HEK293 (cell line): ENCODE measurements around the gene ADAMTS2.

Experiments used
- CTCF ChIA-PET: fragments of 350-600 bp; formaldehyde crosslinking; extraction: SDS; loops from one replicate; lab custom pipeline; 2021; ENCODE audit warnings: antibody characterized with exemption; lab: Yijun Ruan, JAX
- POLR2A ChIA-PET: fragments of 300-600 bp; formaldehyde crosslinking; extraction: SDS; loops from one replicate; lab custom pipeline; 2020; ENCODE audit warnings: antibody characterized with exemption, inconsistent platforms; lab: Yijun Ruan, JAX
- H3K27ac ChIP-seq: fragments of 200-500 bp; sonication (Bioruptor generic); 2 replicates; pipeline ENCODE4 v1.5.1; 2014; ENCODE audit warnings: low read depth, low read length, control low read depth, inconsistent platforms; ENCODE audit errors: extremely low read depth
- H3K36me3 ChIP-seq, 2 experiments: fragments of 200-500 bp in 1 of 2; sonication (Bioruptor generic) in 1 of 2; 1 replicate in 1 of 2; 2 replicates in 1 of 2; pipeline ENCODE4 v1.5.1; 2014 to 2017; ENCODE audit warnings: inconsistent platforms in 2 of 2, low read length in 2 of 2; ENCODE audit not compliant: control insufficient read depth in 2 of 2, insufficient read depth in 1 of 2
- H3K4me1 ChIP-seq: fragments of 200-500 bp; sonication (Bioruptor generic); 2 replicates; pipeline ENCODE4 v1.5.1; 2014; ENCODE audit warnings: mild to moderate bottlenecking, low read length, inconsistent platforms; ENCODE audit not compliant: control insufficient read depth, insufficient read depth
- H3K4me3 ChIP-seq: 2 replicates; pipeline ENCODE4 v1.5.1; 2011; ENCODE audit warnings: low read depth, mild to moderate bottlenecking, control low read depth, low read length, moderate library complexity
- H3K9me3 ChIP-seq: fragments of 200-500 bp; sonication (Bioruptor generic); 2 replicates; pipeline ENCODE4 v1.5.1; 2014; ENCODE audit warnings: low read depth, low read length, inconsistent platforms; ENCODE audit not compliant: control insufficient read depth, insufficient read depth
- GLIS1 ChIP-seq: fragments of 450-650 bp; formaldehyde crosslinking; IDR thresholded peaks from 2 replicates; pipeline ENCODE4 v1.5.1; 2016; ENCODE audit warnings: missing biosample characterization, missing genetic modification characterization
- KLF16 ChIP-seq: fragments of 450-650 bp; formaldehyde crosslinking; IDR thresholded peaks from 2 replicates; pipeline ENCODE4 v1.5.1; 2017; ENCODE audit warnings: missing biosample characterization, missing genetic modification characterization
- SETDB1 ChIP-seq: IDR thresholded peaks from one replicate; pipeline ENCODE4 v1.6.1; 2017; ENCODE audit warnings: mild to moderate bottlenecking, low read length, moderate library complexity, mixed read lengths; ENCODE audit not compliant: insufficient read length
- ZFHX2 ChIP-seq: fragments of 450-650 bp; formaldehyde crosslinking; conservative IDR thresholded peaks from 2 replicates; pipeline ENCODE4 v1.5.1; 2016; ENCODE audit warnings: missing biosample characterization, missing genetic modification characterization
- ZFP37 ChIP-seq: fragments of 450-650 bp; formaldehyde crosslinking; IDR thresholded peaks from 2 replicates; pipeline ENCODE4 v1.5.1; 2016; ENCODE audit warnings: missing biosample characterization, missing genetic modification characterization
- ZFP41 ChIP-seq: fragments of 450-650 bp; formaldehyde crosslinking; IDR thresholded peaks from 2 replicates; pipeline ENCODE4 v1.5.1; 2016; ENCODE audit warnings: missing biosample characterization, missing genetic modification characterization, borderline replicate concordance
- ZNF10 ChIP-seq: fragments of 450-650 bp; formaldehyde crosslinking; IDR thresholded peaks from 2 replicates; pipeline ENCODE4 v1.5.1; 2017; ENCODE audit warnings: missing biosample characterization, missing genetic modification characterization
- ZNF146 ChIP-seq: fragments of 450-650 bp; formaldehyde crosslinking; IDR thresholded peaks from 2 replicates; pipeline ENCODE4 v1.5.1; 2016; ENCODE audit warnings: missing biosample characterization, missing genetic modification characterization
- ZNF311 ChIP-seq: fragments of 450-650 bp; formaldehyde crosslinking; IDR thresholded peaks from 2 replicates; pipeline ENCODE4 v1.5.1; 2017; ENCODE audit warnings: missing biosample characterization, missing genetic modification characterization, borderline replicate concordance
- ZNF544 ChIP-seq: fragments of 450-650 bp; formaldehyde crosslinking; IDR thresholded peaks from 2 replicates; pipeline ENCODE4 v1.5.0; 2017; ENCODE audit warnings: missing biosample characterization, missing genetic modification characterization
- ZNF670 ChIP-seq: fragments of 450-650 bp; formaldehyde crosslinking; IDR thresholded peaks from 2 replicates; pipeline ENCODE4 v1.5.1; 2016; ENCODE audit warnings: missing biosample characterization, missing genetic modification characterization, low read depth
- TF ChIP-seq, protein P1 (sequence below): fragments of 450-650 bp; formaldehyde crosslinking; IDR thresholded peaks from 2 replicates; pipeline ENCODE4 v1.5.1; 2016; ENCODE audit warnings: missing biosample characterization, missing genetic modification characterization
- TF ChIP-seq, protein P2 (sequence below): fragments of 450-650 bp; formaldehyde crosslinking; IDR thresholded peaks from 2 replicates; pipeline ENCODE4; 2016; ENCODE audit warnings: missing biosample characterization, missing genetic modification characterization
- TF ChIP-seq, protein P3 (sequence below): fragments of 450-650 bp; formaldehyde crosslinking; IDR thresholded peaks from 2 replicates; pipeline ENCODE4 v1.5.1; 2016; ENCODE audit warnings: missing biosample characterization, missing genetic modification characterization
- TF ChIP-seq, protein P4 (sequence below): fragments of 450-650 bp; formaldehyde crosslinking; IDR thresholded peaks from 2 replicates; pipeline ENCODE4 v1.5.1; 2016; ENCODE audit warnings: missing biosample characterization, missing genetic modification characterization
- TF ChIP-seq, protein P5 (sequence below): fragments of 450-650 bp; formaldehyde crosslinking; IDR thresholded peaks from 2 replicates; pipeline ENCODE4 v1.5.1; 2016; ENCODE audit warnings: missing biosample characterization, missing genetic modification characterization, borderline replicate concordance
- TF ChIP-seq, protein P6 (sequence below): fragments of 450-650 bp; formaldehyde crosslinking; IDR thresholded peaks from 2 replicates; pipeline ENCODE4 v1.5.1; 2017; ENCODE audit warnings: missing biosample characterization, missing genetic modification characterization

ADAMTS2 gene

DNA sequence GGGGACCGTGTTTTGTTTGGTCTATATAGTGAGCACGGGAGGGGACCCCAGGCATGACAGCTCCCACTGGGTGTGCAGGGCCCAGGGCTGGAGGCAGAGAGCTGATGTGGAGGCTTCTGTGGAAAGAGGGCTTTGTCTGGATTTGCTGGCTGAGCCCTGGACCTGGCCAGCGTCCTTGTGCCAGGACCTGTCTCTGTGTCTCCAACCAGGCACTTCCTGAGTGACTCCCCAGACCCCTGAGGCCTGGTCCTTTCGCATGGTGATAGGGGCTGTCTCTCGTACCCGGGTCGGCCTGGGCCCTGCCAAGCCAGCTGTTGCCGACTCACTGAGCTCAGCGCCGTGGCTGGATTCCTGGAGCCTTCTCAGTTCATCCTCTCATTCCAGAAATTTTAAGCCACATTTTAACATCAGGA is 77.6 kb downstream of the ADAMTS2 start:
- Histone ChIP-seq H3K4me3 (no peak overlapping the region), H3K27ac (no peak overlapping the region), H3K36me3 (no peaks in the 10 kb centered on the region), H3K4me1 (no peaks in the 10 kb centered on the region; the same call in 1 of the 2 replicates), H3K9me3 (no peaks in the 10 kb centered on the region)
- POLR2A ChIA-PET = no interaction called here
- TF ChIP-seq ZNF10 (no peak), ZNF544 (tag by site-specific recombination) (no peak), SETDB1 (no peak), ZFP41 (no peak), ZNF146 (tag by site-specific recombination) (no peak), KLF16 (tag by site-specific recombination) (no peak), ZNF311 (no peak), ZFHX2 (tag by site-specific recombination) (no peak), ZNF670 (no peak)
- TF ChIP-seq, protein P1, sequence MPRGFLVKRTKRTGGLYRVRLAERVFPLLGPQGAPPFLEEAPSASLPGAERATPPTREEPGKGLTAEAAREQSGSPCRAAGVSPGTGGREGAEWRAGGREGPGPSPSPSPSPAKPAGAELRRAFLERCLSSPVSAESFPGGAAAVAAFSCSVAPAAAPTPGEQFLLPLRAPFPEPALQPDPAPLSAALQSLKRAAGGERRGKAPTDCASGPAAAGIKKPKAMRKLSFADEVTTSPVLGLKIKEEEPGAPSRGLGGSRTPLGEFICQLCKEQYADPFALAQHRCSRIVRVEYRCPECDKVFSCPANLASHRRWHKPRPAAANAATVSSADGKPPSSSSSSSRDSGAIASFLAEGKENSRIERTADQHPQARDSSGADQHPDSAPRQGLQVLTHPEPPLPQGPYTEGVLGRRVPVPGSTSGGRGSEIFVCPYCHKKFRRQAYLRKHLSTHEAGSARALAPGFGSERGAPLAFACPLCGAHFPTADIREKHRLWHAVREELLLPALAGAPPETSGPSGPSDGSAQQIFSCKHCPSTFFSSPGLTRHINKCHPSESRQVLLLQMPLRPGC (tag by site-specific recombination) = no peak
- CTCF ChIA-PET = no interaction called here

DNA sequence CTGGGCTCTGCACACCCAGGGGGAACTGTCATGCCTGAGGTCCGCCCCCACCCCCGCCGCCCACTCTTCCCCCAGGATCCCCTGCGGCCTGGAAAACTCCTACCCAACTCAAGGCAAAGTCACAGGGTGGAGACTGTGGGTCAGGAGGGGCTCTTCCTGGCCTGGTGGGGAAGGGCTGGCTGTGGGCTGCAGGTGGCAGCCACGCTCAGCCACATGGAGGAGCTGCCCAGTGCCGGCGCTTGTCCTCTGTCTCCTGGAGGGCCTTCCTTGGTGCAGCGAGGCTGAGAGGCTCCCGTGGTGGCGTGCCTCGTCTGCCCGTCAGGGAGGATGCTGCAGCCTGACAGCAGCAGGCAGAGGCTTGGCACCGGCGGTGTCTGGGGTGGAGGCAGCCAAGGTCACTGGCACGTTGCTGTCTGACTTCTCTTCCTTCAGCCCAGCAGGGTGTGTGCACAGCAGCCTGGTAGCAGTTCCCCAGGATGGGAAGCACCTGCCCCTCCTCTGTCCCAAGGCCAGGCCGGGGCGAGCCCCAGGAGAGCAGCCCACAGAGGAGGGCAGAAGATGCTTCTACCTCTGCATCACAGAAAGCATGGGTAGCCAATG is 78.1 kb downstream of the ADAMTS2 start:
- no peak overlapping the region for H3K4me3 ChIP-seq
- ChIA-PET POLR2A (no interaction called here), CTCF (interaction anchor here (1.0 to 1.6 kb wide), 2 partner anchors 13 to 100 kb away, joined by 4 read pairs; no protein-coding TSS in a partner anchor)
- H3K4me1 ChIP-seq = no peaks in the 10 kb centered on the region; the same call in 1 of the 2 replicates
- no peaks in the 10 kb centered on the region for H3K36me3 ChIP-seq
- H3K27ac ChIP-seq = no peak overlapping the region
- H3K9me3 ChIP-seq = no peaks in the 10 kb centered on the region
- TF ChIP-seq, protein P2, sequence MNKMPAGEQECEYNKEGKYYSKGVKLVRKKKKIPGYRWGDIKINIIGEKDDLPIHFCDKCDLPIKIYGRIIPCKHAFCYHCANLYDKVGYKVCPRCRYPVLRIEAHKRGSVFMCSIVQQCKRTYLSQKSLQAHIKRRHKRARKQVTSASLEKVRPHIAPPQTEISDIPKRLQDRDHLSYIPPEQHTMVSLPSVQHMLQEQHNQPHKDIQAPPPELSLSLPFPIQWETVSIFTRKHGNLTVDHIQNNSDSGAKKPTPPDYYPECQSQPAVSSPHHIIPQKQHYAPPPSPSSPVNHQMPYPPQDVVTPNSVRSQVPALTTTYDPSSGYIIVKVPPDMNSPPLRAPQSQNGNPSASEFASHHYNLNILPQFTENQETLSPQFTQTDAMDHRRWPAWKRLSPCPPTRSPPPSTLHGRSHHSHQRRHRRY (tag by site-specific recombination) = no peak
- TF ChIP-seq, protein P3, sequence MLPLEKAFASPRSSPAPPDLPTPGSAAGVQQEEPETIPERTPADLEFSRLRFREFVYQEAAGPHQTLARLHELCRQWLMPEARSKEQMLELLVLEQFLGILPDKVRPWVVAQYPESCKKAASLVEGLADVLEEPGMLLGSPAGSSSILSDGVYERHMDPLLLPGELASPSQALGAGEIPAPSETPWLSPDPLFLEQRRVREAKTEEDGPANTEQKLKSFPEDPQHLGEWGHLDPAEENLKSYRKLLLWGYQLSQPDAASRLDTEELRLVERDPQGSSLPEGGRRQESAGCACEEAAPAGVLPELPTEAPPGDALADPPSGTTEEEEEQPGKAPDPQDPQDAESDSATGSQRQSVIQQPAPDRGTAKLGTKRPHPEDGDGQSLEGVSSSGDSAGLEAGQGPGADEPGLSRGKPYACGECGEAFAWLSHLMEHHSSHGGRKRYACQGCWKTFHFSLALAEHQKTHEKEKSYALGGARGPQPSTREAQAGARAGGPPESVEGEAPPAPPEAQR (tag by site-specific recombination) = no peak
- TF ChIP-seq, protein P4, sequence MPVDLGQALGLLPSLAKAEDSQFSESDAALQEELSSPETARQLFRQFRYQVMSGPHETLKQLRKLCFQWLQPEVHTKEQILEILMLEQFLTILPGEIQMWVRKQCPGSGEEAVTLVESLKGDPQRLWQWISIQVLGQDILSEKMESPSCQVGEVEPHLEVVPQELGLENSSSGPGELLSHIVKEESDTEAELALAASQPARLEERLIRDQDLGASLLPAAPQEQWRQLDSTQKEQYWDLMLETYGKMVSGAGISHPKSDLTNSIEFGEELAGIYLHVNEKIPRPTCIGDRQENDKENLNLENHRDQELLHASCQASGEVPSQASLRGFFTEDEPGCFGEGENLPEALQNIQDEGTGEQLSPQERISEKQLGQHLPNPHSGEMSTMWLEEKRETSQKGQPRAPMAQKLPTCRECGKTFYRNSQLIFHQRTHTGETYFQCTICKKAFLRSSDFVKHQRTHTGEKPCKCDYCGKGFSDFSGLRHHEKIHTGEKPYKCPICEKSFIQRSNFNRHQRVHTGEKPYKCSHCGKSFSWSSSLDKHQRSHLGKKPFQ (tag by site-specific recombination) = no peak
- TF ChIP-seq ZFHX2 (tag by site-specific recombination) (peak; percentile 44), GLIS1 (tag by site-specific recombination) (peak; percentile 10; the same call in 1 of the 2 replicates), ZFP37 (tag by site-specific recombination) (no peak)
- TF ChIP-seq, protein P5, sequence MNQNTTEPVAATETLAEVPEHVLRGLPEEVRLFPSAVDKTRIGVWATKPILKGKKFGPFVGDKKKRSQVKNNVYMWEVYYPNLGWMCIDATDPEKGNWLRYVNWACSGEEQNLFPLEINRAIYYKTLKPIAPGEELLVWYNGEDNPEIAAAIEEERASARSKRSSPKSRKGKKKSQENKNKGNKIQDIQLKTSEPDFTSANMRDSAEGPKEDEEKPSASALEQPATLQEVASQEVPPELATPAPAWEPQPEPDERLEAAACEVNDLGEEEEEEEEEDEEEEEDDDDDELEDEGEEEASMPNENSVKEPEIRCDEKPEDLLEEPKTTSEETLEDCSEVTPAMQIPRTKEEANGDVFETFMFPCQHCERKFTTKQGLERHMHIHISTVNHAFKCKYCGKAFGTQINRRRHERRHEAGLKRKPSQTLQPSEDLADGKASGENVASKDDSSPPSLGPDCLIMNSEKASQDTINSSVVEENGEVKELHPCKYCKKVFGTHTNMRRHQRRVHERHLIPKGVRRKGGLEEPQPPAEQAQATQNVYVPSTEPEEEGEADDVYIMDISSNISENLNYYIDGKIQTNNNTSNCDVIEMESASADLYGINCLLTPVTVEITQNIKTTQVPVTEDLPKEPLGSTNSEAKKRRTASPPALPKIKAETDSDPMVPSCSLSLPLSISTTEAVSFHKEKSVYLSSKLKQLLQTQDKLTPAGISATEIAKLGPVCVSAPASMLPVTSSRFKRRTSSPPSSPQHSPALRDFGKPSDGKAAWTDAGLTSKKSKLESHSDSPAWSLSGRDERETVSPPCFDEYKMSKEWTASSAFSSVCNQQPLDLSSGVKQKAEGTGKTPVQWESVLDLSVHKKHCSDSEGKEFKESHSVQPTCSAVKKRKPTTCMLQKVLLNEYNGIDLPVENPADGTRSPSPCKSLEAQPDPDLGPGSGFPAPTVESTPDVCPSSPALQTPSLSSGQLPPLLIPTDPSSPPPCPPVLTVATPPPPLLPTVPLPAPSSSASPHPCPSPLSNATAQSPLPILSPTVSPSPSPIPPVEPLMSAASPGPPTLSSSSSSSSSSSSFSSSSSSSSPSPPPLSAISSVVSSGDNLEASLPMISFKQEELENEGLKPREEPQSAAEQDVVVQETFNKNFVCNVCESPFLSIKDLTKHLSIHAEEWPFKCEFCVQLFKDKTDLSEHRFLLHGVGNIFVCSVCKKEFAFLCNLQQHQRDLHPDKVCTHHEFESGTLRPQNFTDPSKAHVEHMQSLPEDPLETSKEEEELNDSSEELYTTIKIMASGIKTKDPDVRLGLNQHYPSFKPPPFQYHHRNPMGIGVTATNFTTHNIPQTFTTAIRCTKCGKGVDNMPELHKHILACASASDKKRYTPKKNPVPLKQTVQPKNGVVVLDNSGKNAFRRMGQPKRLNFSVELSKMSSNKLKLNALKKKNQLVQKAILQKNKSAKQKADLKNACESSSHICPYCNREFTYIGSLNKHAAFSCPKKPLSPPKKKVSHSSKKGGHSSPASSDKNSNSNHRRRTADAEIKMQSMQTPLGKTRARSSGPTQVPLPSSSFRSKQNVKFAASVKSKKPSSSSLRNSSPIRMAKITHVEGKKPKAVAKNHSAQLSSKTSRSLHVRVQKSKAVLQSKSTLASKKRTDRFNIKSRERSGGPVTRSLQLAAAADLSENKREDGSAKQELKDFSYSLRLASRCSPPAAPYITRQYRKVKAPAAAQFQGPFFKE = no peak
- TF ChIP-seq, protein P6, sequence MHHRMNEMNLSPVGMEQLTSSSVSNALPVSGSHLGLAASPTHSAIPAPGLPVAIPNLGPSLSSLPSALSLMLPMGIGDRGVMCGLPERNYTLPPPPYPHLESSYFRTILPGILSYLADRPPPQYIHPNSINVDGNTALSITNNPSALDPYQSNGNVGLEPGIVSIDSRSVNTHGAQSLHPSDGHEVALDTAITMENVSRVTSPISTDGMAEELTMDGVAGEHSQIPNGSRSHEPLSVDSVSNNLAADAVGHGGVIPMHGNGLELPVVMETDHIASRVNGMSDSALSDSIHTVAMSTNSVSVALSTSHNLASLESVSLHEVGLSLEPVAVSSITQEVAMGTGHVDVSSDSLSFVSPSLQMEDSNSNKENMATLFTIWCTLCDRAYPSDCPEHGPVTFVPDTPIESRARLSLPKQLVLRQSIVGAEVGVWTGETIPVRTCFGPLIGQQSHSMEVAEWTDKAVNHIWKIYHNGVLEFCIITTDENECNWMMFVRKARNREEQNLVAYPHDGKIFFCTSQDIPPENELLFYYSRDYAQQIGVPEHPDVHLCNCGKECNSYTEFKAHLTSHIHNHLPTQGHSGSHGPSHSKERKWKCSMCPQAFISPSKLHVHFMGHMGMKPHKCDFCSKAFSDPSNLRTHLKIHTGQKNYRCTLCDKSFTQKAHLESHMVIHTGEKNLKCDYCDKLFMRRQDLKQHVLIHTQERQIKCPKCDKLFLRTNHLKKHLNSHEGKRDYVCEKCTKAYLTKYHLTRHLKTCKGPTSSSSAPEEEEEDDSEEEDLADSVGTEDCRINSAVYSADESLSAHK (tag by site-specific recombination) = no peak
